Measurements from ENCODE around the gene MASTL.

DNA sequence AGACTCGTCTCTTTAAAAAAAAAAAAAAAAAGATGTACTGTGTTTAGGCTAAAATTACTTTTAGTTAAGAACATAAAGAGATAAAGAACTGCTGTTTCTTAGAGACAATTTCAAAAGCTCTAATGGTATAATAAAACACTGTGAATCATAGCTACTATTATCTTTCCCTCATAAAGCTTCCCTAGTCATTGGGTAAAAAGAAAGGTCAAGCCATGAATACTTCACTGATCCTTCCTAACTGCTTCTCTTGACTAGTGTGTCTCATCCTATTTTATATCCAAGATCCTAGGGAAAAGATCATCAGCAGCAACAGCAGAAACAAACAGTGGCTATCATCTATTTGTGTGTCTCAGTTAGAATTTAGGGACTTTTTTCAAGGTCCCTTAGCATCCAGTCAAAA, 11.5 kb upstream of the MASTL start:
- TF ChIP-seq, protein P1, sequence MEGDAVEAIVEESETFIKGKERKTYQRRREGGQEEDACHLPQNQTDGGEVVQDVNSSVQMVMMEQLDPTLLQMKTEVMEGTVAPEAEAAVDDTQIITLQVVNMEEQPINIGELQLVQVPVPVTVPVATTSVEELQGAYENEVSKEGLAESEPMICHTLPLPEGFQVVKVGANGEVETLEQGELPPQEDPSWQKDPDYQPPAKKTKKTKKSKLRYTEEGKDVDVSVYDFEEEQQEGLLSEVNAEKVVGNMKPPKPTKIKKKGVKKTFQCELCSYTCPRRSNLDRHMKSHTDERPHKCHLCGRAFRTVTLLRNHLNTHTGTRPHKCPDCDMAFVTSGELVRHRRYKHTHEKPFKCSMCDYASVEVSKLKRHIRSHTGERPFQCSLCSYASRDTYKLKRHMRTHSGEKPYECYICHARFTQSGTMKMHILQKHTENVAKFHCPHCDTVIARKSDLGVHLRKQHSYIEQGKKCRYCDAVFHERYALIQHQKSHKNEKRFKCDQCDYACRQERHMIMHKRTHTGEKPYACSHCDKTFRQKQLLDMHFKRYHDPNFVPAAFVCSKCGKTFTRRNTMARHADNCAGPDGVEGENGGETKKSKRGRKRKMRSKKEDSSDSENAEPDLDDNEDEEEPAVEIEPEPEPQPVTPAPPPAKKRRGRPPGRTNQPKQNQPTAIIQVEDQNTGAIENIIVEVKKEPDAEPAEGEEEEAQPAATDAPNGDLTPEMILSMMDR (conservative IDR thresholded peaks at IDR 0.05; ENCODE audit: low read length), result no peak
- TF ChIP-seq EZH2phosphoT487 (IDR thresholded peaks at IDR 0.05; ENCODE audit: borderline replicate concordance, low read depth, low read length), result no peak
